GM12872 (cell line): ENCODE data around the gene COPG2.

Experiments used
- TF ChIP-seq, protein P1 (sequence below): IDR thresholded peaks from 3 replicates; pipeline ENCODE4 v1.5.1; 2011; ENCODE audit warnings: low read depth, mild to moderate bottlenecking, low read length, moderate library complexity; ENCODE audit not compliant: insufficient read depth

Gene COPG2

DNA sequence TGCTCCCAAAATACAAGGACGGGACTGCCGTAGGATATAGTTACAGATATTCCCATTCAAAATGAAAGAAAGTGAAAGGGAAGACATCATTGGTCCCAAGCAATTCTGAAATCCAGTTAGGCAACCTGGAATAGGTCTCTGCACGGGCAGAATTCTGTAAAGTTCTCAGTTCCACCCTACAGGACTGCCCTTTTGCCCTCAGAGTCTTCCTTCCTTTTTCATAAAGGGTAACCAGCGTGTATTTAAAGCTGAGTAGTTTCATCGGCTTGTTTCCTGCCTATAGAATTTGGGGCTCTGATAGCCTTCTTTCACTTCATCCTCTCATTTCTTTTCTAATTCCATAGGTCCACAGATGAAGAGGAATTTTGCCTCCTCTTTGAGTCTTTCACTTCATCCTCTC is 20.0 kb downstream of the COPG2 start:
- TF ChIP-seq, protein P1, sequence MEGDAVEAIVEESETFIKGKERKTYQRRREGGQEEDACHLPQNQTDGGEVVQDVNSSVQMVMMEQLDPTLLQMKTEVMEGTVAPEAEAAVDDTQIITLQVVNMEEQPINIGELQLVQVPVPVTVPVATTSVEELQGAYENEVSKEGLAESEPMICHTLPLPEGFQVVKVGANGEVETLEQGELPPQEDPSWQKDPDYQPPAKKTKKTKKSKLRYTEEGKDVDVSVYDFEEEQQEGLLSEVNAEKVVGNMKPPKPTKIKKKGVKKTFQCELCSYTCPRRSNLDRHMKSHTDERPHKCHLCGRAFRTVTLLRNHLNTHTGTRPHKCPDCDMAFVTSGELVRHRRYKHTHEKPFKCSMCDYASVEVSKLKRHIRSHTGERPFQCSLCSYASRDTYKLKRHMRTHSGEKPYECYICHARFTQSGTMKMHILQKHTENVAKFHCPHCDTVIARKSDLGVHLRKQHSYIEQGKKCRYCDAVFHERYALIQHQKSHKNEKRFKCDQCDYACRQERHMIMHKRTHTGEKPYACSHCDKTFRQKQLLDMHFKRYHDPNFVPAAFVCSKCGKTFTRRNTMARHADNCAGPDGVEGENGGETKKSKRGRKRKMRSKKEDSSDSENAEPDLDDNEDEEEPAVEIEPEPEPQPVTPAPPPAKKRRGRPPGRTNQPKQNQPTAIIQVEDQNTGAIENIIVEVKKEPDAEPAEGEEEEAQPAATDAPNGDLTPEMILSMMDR: no peak

DNA sequence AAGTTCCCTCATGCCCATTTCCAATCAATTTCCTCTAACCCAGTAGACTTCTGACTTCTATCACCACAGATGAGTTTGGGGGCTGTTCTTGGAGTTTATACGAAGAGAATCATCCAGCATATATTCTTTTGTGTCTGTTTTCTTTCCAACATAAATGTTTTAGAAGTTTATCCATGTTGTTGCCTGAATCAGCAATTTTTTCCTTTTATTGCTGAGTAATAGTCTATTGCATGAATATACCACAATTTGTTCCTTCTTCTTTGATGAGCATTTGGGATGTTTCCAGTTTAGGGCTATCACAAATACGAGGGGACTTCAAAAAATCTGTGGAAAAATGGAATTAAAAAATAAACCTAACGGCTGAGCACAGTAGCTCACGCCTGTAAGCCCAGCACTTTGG is 26.2 kb downstream of the COPG2 start:
- TF ChIP-seq, protein P1: no peak

DNA sequence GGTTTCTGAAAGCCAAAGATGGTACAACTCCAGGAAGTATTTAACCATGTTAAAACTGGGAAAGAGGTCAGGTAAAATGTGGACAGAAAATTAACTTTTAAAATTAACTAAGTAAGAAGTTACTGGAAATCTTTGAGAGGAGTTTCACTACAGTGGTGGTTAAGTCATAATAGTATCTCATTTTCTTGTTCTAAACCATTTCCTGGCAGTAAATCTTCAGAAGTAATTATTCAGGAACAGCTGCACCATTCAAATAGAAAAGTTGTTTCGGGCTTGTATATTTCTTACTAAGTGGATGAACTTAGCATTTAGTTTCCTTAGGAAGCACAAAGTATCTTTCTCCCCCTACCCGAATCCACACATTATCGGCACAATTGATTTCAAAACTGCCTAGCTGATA is 27.1 kb downstream of the COPG2 start:
- TF ChIP-seq, protein P1: no peak

DNA sequence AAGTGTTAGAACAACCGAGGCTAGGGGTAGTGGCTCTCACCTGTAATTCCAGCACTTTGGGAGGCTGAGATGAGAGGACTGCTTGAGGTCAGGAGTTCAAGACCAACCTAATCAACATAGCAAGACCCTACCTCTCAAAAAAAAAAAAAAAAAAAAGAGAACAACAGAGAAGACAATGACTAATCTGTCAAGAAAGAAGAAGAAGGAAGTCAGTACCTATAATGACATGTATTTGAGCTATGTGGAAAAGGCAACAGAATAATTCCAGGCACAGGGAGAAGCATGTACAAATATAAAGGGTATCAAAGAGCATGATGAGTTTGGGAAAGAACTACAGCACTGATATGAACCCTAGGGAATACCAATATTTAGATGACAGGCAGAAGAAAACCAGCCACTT is 27.5 kb downstream of the COPG2 start:
- TF ChIP-seq, protein P1: no peak

DNA sequence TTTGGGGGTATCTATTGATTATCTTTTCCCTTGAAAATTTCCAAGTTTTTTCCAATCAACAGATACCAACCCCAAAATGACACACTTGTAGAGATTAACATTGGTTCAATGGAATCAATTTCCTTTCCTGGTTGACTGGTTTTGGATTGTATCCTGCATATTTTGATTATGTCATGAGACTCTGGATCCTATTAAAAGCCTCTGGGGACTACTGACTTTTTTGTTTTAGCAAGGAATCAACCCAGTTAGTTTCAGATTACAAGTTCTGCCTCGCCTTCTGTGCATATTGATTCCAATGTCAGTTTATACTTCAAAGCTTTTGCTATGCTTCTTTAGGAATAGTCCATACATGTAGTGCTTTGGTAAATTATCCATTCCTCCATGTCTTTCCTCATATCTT is 29.2 kb downstream of the COPG2 start:
- TF ChIP-seq, protein P1: no peak

DNA sequence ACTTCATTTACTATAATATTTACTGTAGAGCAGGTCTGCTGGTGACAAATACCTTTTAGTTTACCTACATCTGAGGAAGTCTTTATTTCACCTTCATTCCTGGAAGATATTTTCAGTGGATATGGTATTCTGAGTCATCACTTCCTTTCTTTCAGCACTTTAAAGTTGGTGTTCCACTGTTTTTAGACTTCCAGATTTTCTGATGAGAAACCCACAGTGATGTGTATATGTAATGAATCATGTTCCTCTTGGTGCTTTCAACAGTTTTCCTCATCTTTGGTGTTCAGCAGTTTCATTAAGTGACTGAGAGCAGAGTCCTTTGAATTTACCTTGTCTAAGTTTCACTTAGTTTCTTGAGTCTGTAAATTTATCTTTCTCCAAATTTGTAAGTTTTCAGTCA is 36.4 kb downstream of the COPG2 start:
- TF ChIP-seq, protein P1: no peak

DNA sequence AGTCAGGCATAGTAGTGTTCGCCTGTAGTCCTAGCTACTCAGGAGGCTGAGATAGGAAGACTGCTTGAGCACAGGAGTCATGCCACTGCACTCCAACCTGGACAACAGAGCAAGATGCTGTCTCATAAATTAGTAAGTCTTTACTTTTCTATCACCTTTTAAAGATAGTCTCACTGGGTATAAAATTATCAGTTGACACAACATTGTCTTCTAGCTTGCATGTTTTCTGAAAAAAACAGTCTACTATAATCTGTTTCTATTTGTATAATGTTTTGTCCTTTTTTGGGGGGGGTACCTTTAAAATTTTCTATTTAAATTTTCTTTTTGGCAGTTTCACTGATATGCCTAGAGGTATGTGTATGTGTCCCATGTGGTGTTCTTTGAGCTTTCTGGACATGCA is 39.6 kb downstream of the COPG2 start:
- TF ChIP-seq, protein P1: no peak

DNA sequence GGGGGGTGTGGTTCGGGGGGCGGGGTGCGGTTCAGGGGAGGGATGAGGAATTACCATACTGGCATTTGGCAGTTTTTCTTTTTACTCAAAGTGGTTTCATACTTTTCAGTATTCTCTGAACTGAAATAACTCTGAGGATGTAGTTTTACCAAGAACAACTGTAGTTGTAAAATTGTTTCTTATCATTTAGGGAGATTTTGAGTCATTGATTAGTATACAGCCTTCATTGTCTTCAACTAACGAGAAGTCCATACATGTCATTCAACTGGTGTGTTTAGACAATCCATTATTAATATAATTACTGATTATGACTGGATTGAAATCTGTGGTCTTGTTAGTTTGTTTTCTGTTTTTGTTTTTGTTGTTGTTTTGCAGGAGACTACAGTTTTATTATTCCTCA is 40.8 kb downstream of the COPG2 start:
- TF ChIP-seq, protein P1: no peak
